ENCODE data around the gene DNAH3. TPM values are rescaled to one million over a fixed set of nuclear protein-coding genes. Genes with fewer than 3 reads are reported as not detected.

The DNAH3 gene
- total and polyA plus RNA-seq, 2 experiments from 2014 or later = 0.70 to 1.3 TPM

- Mint-ChIP-seq H3K27me3 (ENCODE audit: insufficient read depth, low read depth, poor library complexity) (no peaks in the 10 kb centered on the region), H3K4me3 (no peak overlapping the region), H3K36me3 (ENCODE audit: low read depth) (no peaks in the 10 kb centered on the region), H3K9me3 (peaks cover 5% of the 10 kb centered on the region; the same call in 1 of the 3 replicates), H3K27ac (no peak overlapping the region), H3K4me1 (no peaks in the 10 kb centered on the region)
- DNase-seq (ENCODE audit: low spot score) (no peak), ATAC-seq (no peak)
- no peak for TF ChIP-seq CREB1 (CRISPR knock-in tag; IDR thresholded peaks at IDR 0.05; ENCODE audit: low read depth)
- TF ChIP-seq EZH2phosphoT487 (IDR thresholded peaks at IDR 0.05; ENCODE audit: unreplicated experiment) = no peak
- TF ChIP-seq ZNF331 (CRISPR knock-in tag; IDR thresholded peaks at IDR 0.05; ENCODE audit: low read depth) = no peak
- no peak for TF ChIP-seq ETS1 (IDR thresholded peaks at IDR 0.05)
- no peak for TF ChIP-seq NANOG (IDR thresholded peaks at IDR 0.05; ENCODE audit: borderline replicate concordance)
- no peak for TF ChIP-seq ZNF462 (CRISPR knock-in tag; IDR thresholded peaks at IDR 0.05)
- no peak for TF ChIP-seq CTCF (conservative IDR thresholded peaks at IDR 0.05; ENCODE audit: low read depth in 2 of 2)
- no peak for TF ChIP-seq STAT1 (IDR thresholded peaks at IDR 0.05; ENCODE audit: unreplicated experiment)
- no peak for TF ChIP-seq POLR2AphosphoS5 (IDR thresholded peaks at IDR 0.05; ENCODE audit: low read depth)
- no peak for TF ChIP-seq REST (IDR thresholded peaks at IDR 0.05; ENCODE audit: unreplicated experiment)
- TF ChIP-seq EZH2 (IDR thresholded peaks at IDR 0.05; ENCODE audit: low read depth, unreplicated experiment) = no peak
- no peak for TF ChIP-seq JUNB (IDR thresholded peaks at IDR 0.05; ENCODE audit: unreplicated experiment)
- TF ChIP-seq ZNF114 (CRISPR knock-in tag; IDR thresholded peaks at IDR 0.05) = no peak
- no peak overlapping the region for H3K4me3 ChIP-seq
- no peak overlapping the region for H3K27ac ChIP-seq (ENCODE audit: low read depth)
- H3K4me2 ChIP-seq = no peak overlapping the region
- no peaks in the 10 kb centered on the region for H4K20me1 ChIP-seq (replicated peaks; ENCODE audit: insufficient read depth)
- H3K27me3 ChIP-seq (ENCODE audit: insufficient read depth) = no peaks in the 10 kb centered on the region
- no peak overlapping the region for H2AFZ ChIP-seq
- H3K9me2 ChIP-seq (ENCODE audit: insufficient read depth) = no peaks in the 10 kb centered on the region
- H3K4me1 ChIP-seq (ENCODE audit: insufficient read depth) = no peaks in the 10 kb centered on the region
- H3K79me2 ChIP-seq (replicated peaks; ENCODE audit: insufficient read depth) = no peaks in the 10 kb centered on the region
- H3F3A ChIP-seq (replicated peaks; ENCODE audit: low read depth) = no peaks in the 10 kb centered on the region
- no peaks in the 10 kb centered on the region for H3K36me3 ChIP-seq (ENCODE audit: insufficient read depth)
Observed at GRCh38 chr16:21075252-21075651, 75.4 kb downstream of the DNAH3 start.

All from GM23338 (cell line).